BLaER1 treated with 17β-estradiol and CSF1 and Interleukin-3, amounts not matched to agents 10 nM and 100 nM (cell line): ENCODE results near the gene SUN5.

ENCODE experiments used
- H3K27ac ChIP-seq, 11 experiments: shearing (Covaris generic); formaldehyde crosslinking; 2 replicates each; pipeline ENCODE4 v1.8.1; 2022
- H3K27me3 ChIP-seq, 11 experiments: shearing (Covaris generic); formaldehyde crosslinking; 2 replicates each; pipeline ENCODE4 v1.8.1; 2022
- H3K36me3 ChIP-seq, 11 experiments: shearing (Covaris generic); formaldehyde crosslinking; 2 replicates each; pipeline ENCODE4 v1.8.1; 2022
- H3K4me1 ChIP-seq, 10 experiments: shearing (Covaris generic); formaldehyde crosslinking; 2 replicates each; pipeline ENCODE4 v1.8.1; 2022
- H3K4me2 ChIP-seq, 11 experiments: shearing (Covaris generic); formaldehyde crosslinking; 2 replicates each; pipeline ENCODE4 v1.8.1; 2022
- H3K4me3 ChIP-seq, 10 experiments: shearing (Covaris generic); formaldehyde crosslinking; 2 replicates each; pipeline ENCODE4 v1.8.1; 2022
- H3K9ac ChIP-seq, 11 experiments: shearing (Covaris generic); formaldehyde crosslinking; 2 replicates each; pipeline ENCODE4 v1.8.1; 2022
- H3K9me3 ChIP-seq, 11 experiments: shearing (Covaris generic); formaldehyde crosslinking; replicated peaks in 1 of 11; 2 replicates each; pipeline ENCODE4 v1.8.1; 2022
- H4K20me1 ChIP-seq, 11 experiments: shearing (Covaris generic); formaldehyde crosslinking; 2 replicates each; pipeline ENCODE4 v1.8.1; 2022
- Cebpa-rat ChIP-seq, 11 experiments: shearing (Covaris generic); IDR thresholded peaks; 2 replicates each; pipeline ENCODE4 v1.8.1; 2022

SUN5 gene

DNA sequence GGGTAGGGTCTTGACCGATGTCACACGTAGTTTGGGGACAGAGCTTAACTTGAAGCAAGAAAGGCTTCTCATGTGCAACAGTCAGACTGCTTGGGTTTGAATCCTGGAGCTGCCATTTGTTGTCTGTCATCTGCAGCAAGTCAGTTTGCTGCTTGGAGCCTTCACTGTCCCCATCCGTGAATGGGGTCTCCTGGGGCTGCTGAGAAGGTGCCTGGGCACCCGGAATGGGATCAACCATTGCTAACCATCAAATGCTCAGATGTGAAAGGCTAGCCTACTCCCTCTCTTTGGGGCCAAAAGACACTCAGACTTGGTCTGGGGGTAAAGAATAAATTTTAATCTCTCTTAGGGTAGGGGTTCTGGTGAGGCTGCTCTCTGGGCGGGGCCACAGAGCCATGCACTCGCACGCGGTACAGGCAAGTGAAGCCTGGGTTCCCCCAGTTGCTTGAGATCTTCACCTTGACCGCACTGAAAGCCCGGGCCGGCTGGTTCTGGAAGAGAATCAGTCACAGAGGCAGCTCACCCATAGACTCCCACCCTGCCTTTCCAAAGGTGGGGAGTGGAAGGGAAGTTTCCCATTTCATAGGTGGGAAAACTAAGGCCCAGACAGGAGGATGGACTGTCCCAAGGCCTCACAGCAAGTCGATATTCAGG lies 20.6 kb downstream of the SUN5 start:
- H3K36me3 ChIP-seq: no peaks in the 10 kb centered on the region
- H3K27me3 ChIP-seq: no peaks in the 10 kb centered on the region
- H3K27ac ChIP-seq: no peak overlapping the region
- peaks cover 41 to 70% (median 49%) of the 10 kb centered on the region in 10 experiments for H3K4me1 ChIP-seq
- H3K4me2 ChIP-seq: 0 out of 22 replicates have a peak overlapping the region, but pooled peaks of 1 of the 11 experiments have one; percentile 64
- H3K9ac ChIP-seq: no peak overlapping the region
- no peak for TF ChIP-seq Cebpa-rat (IDR thresholded peaks at IDR 0.05)
- no peaks in the 10 kb centered on the region for H3K9me3 ChIP-seq
- H4K20me1 ChIP-seq: no peaks in the 10 kb centered on the region
- H3K4me3 ChIP-seq: no peak overlapping the region

- no peaks in the 10 kb centered on the region for H3K36me3 ChIP-seq
- H3K4me1 ChIP-seq: peaks cover 37 to 70% (median 50%) of the 10 kb centered on the region in 10 experiments
- TF ChIP-seq Cebpa-rat (IDR thresholded peaks at IDR 0.05): no peak
- H3K4me2 ChIP-seq: peak overlapping the region; percentile 30 to 66 (median 46); a peak in 20 of 22 replicates
- H3K27me3 ChIP-seq: no peaks in the 10 kb centered on the region
- no peak overlapping the region for H3K9ac ChIP-seq
- H4K20me1 ChIP-seq: no peaks in the 10 kb centered on the region
- H3K27ac ChIP-seq: no peak overlapping the region
- H3K4me3 ChIP-seq: no peak overlapping the region
- H3K9me3 ChIP-seq: no peaks in the 10 kb centered on the region
These were observed 21.4 kb downstream of the SUN5 start for GRCh38 chr20:32982617-32983458.

DNA sequence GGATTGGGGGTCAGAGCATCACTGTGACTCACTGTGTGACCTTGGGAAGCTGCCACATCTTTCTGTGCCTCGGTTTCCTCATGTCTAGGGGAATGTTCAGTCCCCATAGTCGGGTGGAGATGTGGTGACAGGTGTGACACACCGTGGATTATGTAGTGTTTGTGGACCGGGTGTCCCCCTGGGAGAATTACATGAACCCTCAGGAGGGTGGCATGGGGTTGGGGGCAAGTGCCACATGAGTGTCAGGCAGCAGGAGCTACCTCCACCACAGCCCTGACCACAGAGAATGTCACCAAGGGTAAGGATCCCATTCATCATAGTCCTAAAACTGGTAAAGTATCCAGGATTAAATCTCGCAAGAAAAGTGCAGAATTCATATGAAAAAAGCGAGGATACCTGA lies 23.2 kb downstream of the SUN5 start:
- Histone ChIP-seq H3K4me2 (peak overlapping the region; percentile 54 to 100 (median 76)), H3K36me3 (no peaks in the 10 kb centered on the region), H3K4me3 (no peak overlapping the region), H3K27ac (peak overlapping the region in 1 of 11 experiments; percentile 14; a peak in 1 of 22 replicates), H3K27me3 (no peaks in the 10 kb centered on the region), H3K4me1 (peaks cover 47 to 85% (median 65%) of the 10 kb centered on the region in 10 experiments), H3K9me3 (no peaks in the 10 kb centered on the region), H4K20me1 (no peaks in the 10 kb centered on the region), H3K9ac (no peak overlapping the region)
- TF ChIP-seq Cebpa-rat (IDR thresholded peaks at IDR 0.05): no peak

DNA sequence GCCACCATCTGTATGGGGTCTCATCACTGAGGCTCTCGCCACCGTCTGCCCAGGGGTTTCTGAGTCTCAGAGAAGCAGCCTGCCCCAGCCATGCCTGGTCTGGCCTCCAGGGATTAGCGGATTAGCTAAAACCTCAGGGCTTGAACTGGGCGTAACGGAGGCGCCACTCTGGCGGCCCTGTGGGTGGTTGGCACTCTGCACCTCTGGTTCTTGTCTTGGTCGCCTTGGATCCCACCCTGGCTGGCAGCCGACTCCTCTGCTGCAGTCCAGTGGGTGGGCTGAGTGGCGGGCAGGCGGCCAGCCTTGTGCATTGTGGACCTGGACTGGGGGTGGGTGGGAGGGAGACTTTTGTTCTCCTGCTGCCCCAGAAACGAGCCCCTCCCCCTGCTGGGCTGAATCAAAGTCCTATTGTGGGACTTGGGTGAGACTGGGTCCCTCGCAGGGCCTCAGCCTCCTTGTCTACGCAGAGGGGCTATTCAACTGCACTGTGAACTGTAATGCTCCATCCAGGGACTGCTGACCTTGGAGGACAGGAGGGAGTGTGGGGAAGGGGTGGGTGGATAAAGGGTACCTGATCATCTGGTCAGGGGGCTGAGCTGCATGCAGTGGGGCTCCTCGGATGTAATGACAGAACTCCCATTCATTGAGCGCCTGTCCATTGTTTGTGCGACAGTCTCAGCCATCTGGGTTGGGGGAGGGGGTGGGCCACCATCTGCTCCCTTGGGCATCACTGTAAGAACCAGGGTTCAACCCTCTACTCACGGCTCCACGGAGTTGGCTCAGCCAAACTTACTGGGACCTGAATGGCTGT lies 23.9 kb downstream of the SUN5 start:
- Histone ChIP-seq H3K4me3 (no peak overlapping the region), H4K20me1 (no peaks in the 10 kb centered on the region), H3K27me3 (no peaks in the 10 kb centered on the region), H3K4me1 (peaks cover 49 to 91% (median 71%) of the 10 kb centered on the region in 10 experiments), H3K27ac (peak overlapping the region in 4 of 11 experiments; percentile 23 to 52 (median 40); a peak in 6 of 22 replicates), H3K9me3 (no peaks in the 10 kb centered on the region), H3K4me2 (peak overlapping the region; percentile 54 to 100 (median 76)), H3K9ac (peak overlapping the region in 6 of 11 experiments; percentile 26 to 49 (median 38); a peak in 8 of 22 replicates), H3K36me3 (no peaks in the 10 kb centered on the region)
- TF ChIP-seq Cebpa-rat (IDR thresholded peaks at IDR 0.05): no peak

DNA sequence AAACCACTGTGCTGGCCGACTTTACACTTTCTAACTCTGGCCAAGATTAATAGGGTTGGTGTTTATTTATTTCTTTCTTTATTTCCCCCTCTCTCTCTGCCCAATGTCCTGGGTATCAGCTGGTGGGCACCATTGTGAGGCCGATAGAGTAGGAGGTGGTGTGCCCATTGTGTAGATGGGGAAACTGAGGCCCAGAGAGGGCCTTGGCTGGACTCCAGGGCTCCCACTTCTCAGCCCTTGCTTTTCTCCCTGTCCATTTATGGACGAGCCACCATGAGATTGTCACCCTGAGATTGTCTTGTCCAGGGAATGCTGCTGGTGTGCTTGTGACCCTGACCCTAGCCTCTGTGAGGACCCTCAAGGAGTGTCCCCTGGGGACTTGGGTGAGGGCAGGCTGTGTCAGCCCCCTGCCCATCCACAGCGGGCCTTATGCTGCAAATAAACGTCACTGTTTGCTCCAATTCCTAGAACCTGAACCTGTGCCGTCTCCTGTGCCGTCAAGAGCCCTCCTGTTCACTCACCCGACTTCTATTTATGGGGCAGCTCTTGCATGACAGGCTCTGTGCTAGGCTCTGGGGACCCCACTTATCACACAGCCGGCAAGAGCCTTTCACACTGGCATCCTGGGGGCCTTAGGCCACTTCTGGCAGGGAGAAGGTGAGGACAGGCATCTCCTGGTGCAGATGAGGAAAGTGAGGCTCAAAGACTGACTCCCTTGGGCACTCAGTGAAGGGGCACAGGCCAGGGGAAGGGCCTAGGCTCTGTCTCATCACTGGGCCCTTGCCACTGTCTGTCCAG lies 24.8 kb downstream of the SUN5 start:
- peak overlapping the region in 4 of 11 experiments; percentile 23 to 52 (median 40); a peak in 7 of 22 replicates for H3K27ac ChIP-seq
- H3K27me3 ChIP-seq: no peaks in the 10 kb centered on the region
- no peak for TF ChIP-seq Cebpa-rat (IDR thresholded peaks at IDR 0.05)
- no peak overlapping the region for H3K4me3 ChIP-seq
- H3K9ac ChIP-seq: peak overlapping the region in 7 of 11 experiments; percentile 19 to 49 (median 32); a peak in 9 of 22 replicates
- H3K4me2 ChIP-seq: peak overlapping the region; percentile 48 to 100 (median 76); a peak in 21 of 22 replicates
- no peaks in the 10 kb centered on the region for H3K36me3 ChIP-seq
- no peaks in the 10 kb centered on the region for H4K20me1 ChIP-seq
- H3K9me3 ChIP-seq: no peaks in the 10 kb centered on the region
- H3K4me1 ChIP-seq: peaks cover 52 to 95% (median 80%) of the 10 kb centered on the region in 10 experiments

- Histone ChIP-seq H3K4me2 (peak overlapping the region in 10 of 11 experiments; percentile 38 to 100 (median 87); a peak in 17 of 22 replicates), H3K36me3 (no peaks in the 10 kb centered on the region), H3K4me1 (peaks cover 65 to 95% (median 92%) of the 10 kb centered on the region in 10 experiments), H3K9me3 (no peaks in the 10 kb centered on the region), H4K20me1 (no peaks in the 10 kb centered on the region), H3K9ac (peak overlapping the region in 5 of 11 experiments; percentile 49 to 71 (median 67); a peak in 6 of 22 replicates), H3K4me3 (no peak overlapping the region), H3K27me3 (no peaks in the 10 kb centered on the region), H3K27ac (peak overlapping the region in 7 of 11 experiments; percentile 69 to 98 (median 74); a peak in 12 of 22 replicates)
- TF ChIP-seq Cebpa-rat (IDR thresholded peaks at IDR 0.05): no peak
These were observed 26.3 kb downstream of the SUN5 start for GRCh38 chr20:32978009-32978335.

DNA sequence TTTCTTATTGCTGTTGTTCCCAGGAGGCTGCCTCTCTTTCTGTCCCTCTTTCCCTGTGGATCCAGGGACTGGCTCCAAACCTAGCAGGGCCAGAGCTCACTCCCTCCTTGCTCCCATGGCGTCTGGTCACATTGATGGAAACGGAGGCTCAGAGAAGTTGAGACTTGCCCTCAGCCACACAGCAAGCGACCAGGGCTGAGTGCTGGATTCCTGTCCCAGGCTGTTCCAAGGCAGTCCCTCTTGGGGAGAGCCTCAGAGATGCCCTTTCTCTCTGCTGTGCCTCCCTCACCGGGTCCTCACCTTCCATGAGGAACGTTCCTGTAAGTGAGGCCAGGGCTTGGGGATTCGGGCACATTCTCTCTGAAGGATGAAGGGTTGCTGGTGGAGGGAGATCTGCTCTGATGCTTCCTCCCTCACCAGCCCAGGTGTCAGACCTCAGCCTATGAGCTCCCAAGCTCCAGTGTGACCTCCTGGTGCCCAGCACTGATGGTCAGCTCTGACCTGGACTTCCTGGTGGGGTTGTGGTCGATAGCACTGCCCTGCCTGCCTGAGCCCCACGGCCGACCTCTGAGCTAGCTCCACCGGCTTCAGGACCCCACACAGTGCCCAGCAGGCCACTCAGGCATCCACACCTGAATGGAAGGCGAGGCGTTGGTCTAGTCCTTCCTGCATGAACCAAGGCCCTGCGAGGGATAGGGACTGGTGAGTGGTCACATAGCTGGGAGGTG lies 26.8 kb downstream of the SUN5 start:
- H3K4me1 ChIP-seq: peaks cover 65 to 95% (median 92%) of the 10 kb centered on the region in 10 experiments
- H3K4me2 ChIP-seq: peak overlapping the region; percentile 11 to 100 (median 78); a peak in 20 of 22 replicates
- peak overlapping the region in 8 of 11 experiments; percentile 15 to 71 (median 50); a peak in 15 of 22 replicates for H3K9ac ChIP-seq
- no peaks in the 10 kb centered on the region for H3K36me3 ChIP-seq
- no peak for TF ChIP-seq Cebpa-rat (IDR thresholded peaks at IDR 0.05)
- H3K27ac ChIP-seq: peak overlapping the region in 9 of 11 experiments; percentile 39 to 98 (median 71); a peak in 18 of 22 replicates
- H3K9me3 ChIP-seq: no peaks in the 10 kb centered on the region
- no peak overlapping the region; a peak in 1 of 20 replicates for H3K4me3 ChIP-seq
- no peaks in the 10 kb centered on the region for H4K20me1 ChIP-seq
- no peaks in the 10 kb centered on the region for H3K27me3 ChIP-seq
